Trophoblast cell (in vitro differentiated cells and primary cell): ENCODE measurements around the gene GRAMD2A.

Experiments
- DNase-seq, 2 donors: peaks; one replicate each; pipeline ENCODE4 v3.0.0-alpha.2; 2016
- H2AFZ ChIP-seq: 2 replicates; pipeline ENCODE4 v1.6.1; 2013; ENCODE audit warnings: low read length, moderate library complexity, mild to moderate bottlenecking; ENCODE audit not compliant: insufficient read depth, poor library complexity
- H2AK5ac ChIP-seq: 2 replicates; pipeline ENCODE4 v1.6.1; 2013; ENCODE audit warnings: mild to moderate bottlenecking, low read length
- H2BK120ac ChIP-seq: 2 replicates; pipeline ENCODE4 v1.6.1; 2013; ENCODE audit warnings: low read length, mild to moderate bottlenecking, moderate library complexity; ENCODE audit not compliant: insufficient read depth, poor library complexity
- H2BK12ac ChIP-seq: 2 replicates; pipeline ENCODE4 v1.6.1; 2013; ENCODE audit warnings: mild to moderate bottlenecking, low read length, moderate library complexity
- H2BK5ac ChIP-seq: 2 replicates; pipeline ENCODE4 v1.6.1; 2013; ENCODE audit warnings: low read length, low read depth, moderate library complexity, mild to moderate bottlenecking; ENCODE audit not compliant: poor library complexity
- H3K14ac ChIP-seq: 2 replicates; pipeline ENCODE4 v1.6.1; 2013; ENCODE audit warnings: mild to moderate bottlenecking, low read length
- H3K18ac ChIP-seq: 2 replicates; pipeline ENCODE4 v1.6.1; 2013; ENCODE audit warnings: mild to moderate bottlenecking, low read length
- H3K23ac ChIP-seq: 2 replicates; pipeline ENCODE4 v1.6.1; 2013; ENCODE audit warnings: low read length
- H3K27ac ChIP-seq: 2 replicates; pipeline ENCODE4 v1.5.1; 2013; ENCODE audit warnings: low read depth, mild to moderate bottlenecking, inconsistent platforms, low read length, moderate library complexity
- H3K27me3 ChIP-seq: 2 replicates; pipeline ENCODE4 v1.6.1; 2013; ENCODE audit warnings: inconsistent platforms, mild to moderate bottlenecking, low read length, moderate library complexity; ENCODE audit not compliant: insufficient read depth
- H3K36me3 ChIP-seq, 2 experiments: 1 replicate in 1 of 2; 2 replicates in 1 of 2; pipeline ENCODE4 v1.6.1; 2013; ENCODE audit warnings: low read length in 2 of 2, mild to moderate bottlenecking in 2 of 2, moderate library complexity in 1 of 2; ENCODE audit not compliant: insufficient read depth in 2 of 2, control insufficient read depth in 1 of 2
- H3K4ac ChIP-seq: 2 replicates; pipeline ENCODE4 v1.6.1; 2013; ENCODE audit warnings: low read depth, mild to moderate bottlenecking, low read length, moderate library complexity
- H3K4me1 ChIP-seq, 2 experiments: 1 replicate in 1 of 2; 2 replicates in 1 of 2; pipeline ENCODE4 v1.6.1; 2013; ENCODE audit warnings: low read length in 2 of 2, mild to moderate bottlenecking in 2 of 2, moderate library complexity in 1 of 2; ENCODE audit not compliant: insufficient read depth in 2 of 2, control insufficient read depth in 1 of 2
- H3K4me2 ChIP-seq: 2 replicates; pipeline ENCODE4 v1.6.1; 2013; ENCODE audit warnings: inconsistent platforms, mild to moderate bottlenecking, low read length, moderate library complexity
- H3K4me3 ChIP-seq: 2 replicates; pipeline ENCODE4 v1.5.1; 2013; ENCODE audit warnings: mild to moderate bottlenecking, low read depth, low read length, inconsistent platforms
- H3K79me1 ChIP-seq: one replicate; pipeline ENCODE4 v1.6.1; 2013; ENCODE audit warnings: low read length
- H3K79me2 ChIP-seq: 2 replicates; pipeline ENCODE4 v1.6.1; 2013; ENCODE audit warnings: low read length, mild to moderate bottlenecking; ENCODE audit not compliant: control insufficient read depth, insufficient read depth, poor library complexity
- H3K9ac ChIP-seq: 2 replicates; pipeline ENCODE4 v1.6.1; 2013; ENCODE audit warnings: mild to moderate bottlenecking, low read length
- H3K9me3 ChIP-seq: 2 replicates; pipeline ENCODE4 v1.6.1; 2013; ENCODE audit warnings: low read depth, mild to moderate bottlenecking, control low read depth, inconsistent platforms, low read length; ENCODE audit not compliant: insufficient read depth
- H4K12ac ChIP-seq: 2 replicates; pipeline ENCODE4 v1.6.1; 2013; ENCODE audit warnings: low read depth, mild to moderate bottlenecking, low read length, moderate library complexity
- H4K8ac ChIP-seq: 2 replicates; pipeline ENCODE4 v1.6.1; 2013; ENCODE audit warnings: low read depth, mild to moderate bottlenecking, low read length, moderate library complexity
- H4K91ac ChIP-seq: one replicate; pipeline ENCODE4 v1.6.1; 2013; ENCODE audit warnings: low read depth, mild to moderate bottlenecking, low read length, moderate library complexity
- WGBS: extraction: QIAGEN DNeasy Blood & Tissue Kit; methylation state at CpG from one replicate; pipeline ENCODE4 v1.1.7; 2013; ENCODE audit warnings: missing lambda C conversion rate; ENCODE audit not compliant: insufficient read length, insufficient coverage; ENCODE audit errors: extremely low coverage; 5-methylcytosine and 5-hydroxymethylcytosine counted together

Gene GRAMD2A

GRCh38 chr15:72201391-72201921 lies 3.9 kb upstream of the GRAMD2A start:
- Histone ChIP-seq H3K4me1 (peaks cover 0 to 8% of the 10 kb centered on the region in 2 experiments), H4K12ac (no peak overlapping the region), H3K23ac (no peak overlapping the region), H3K79me1 (peaks cover 6% of the 10 kb centered on the region), H3K79me2 (peaks cover 2% of the 10 kb centered on the region), H3K4me2 (no peak overlapping the region), H2BK120ac (no peak overlapping the region), H4K8ac (no peak overlapping the region), H3K18ac (no peak overlapping the region), H3K27ac (no peak overlapping the region), H2BK12ac (no peak overlapping the region), H3K9ac (no peak overlapping the region), H3K27me3 (no peaks in the 10 kb centered on the region), H3K9me3 (peaks cover 2% of the 10 kb centered on the region), H3K14ac (no peak overlapping the region), H3K4me3 (no peak overlapping the region), H2AK5ac (no peak overlapping the region), H4K91ac (no peak overlapping the region), H3K4ac (no peak overlapping the region), H3K36me3 (peaks cover 69 to 79% of the 10 kb centered on the region in 2 experiments), H2AFZ (no peak overlapping the region), H2BK5ac (no peak overlapping the region)
- no CpG with 5 or more reads among the region's 3 CpGs for WGBS
- no peak for DNase-seq

- Histone ChIP-seq H3K79me1 (peaks cover 6% of the 10 kb centered on the region), H3K79me2 (peaks cover 2% of the 10 kb centered on the region), H3K27ac (no peak overlapping the region), H3K14ac (no peak overlapping the region), H4K91ac (no peak overlapping the region), H3K18ac (no peak overlapping the region), H3K4me3 (no peak overlapping the region), H4K12ac (no peak overlapping the region), H2BK12ac (no peak overlapping the region), H4K8ac (no peak overlapping the region), H2BK120ac (no peak overlapping the region), H3K36me3 (peaks cover 61 to 71% of the 10 kb centered on the region in 2 experiments), H2AK5ac (no peak overlapping the region), H2AFZ (no peak overlapping the region), H3K9me3 (peaks cover 2% of the 10 kb centered on the region), H3K27me3 (no peaks in the 10 kb centered on the region), H3K4me2 (no peak overlapping the region), H3K23ac (no peak overlapping the region), H3K4me1 (peaks cover 0 to 9% of the 10 kb centered on the region in 2 experiments), H2BK5ac (no peak overlapping the region), H3K4ac (no peak overlapping the region), H3K9ac (no peak overlapping the region)
- peak in 1 of 2 donors; percentile 9 for DNase-seq
- WGBS: no CpG with 5 or more reads among the region's 15 CpGs
Observed at GRCh38 chr15:72200395-72201237, 3.0 kb upstream of the GRAMD2A start.

- no CpG with 5 or more reads among the region's 2 CpGs for WGBS
Observed at GRCh38 chr15:72199721-72200212, 2.2 kb upstream of the GRAMD2A start.

GRCh38 chr15:72199205-72199515 lies 1.6 kb upstream of the GRAMD2A start:
- Histone ChIP-seq H3K79me2 (peaks cover 2% of the 10 kb centered on the region), H2AFZ (no peak overlapping the region), H3K4ac (no peak overlapping the region), H3K4me2 (no peak overlapping the region), H4K12ac (no peak overlapping the region), H4K8ac (no peak overlapping the region), H3K36me3 (peaks cover 52 to 58% of the 10 kb centered on the region in 2 experiments), H2BK120ac (no peak overlapping the region), H3K4me1 (peaks cover 4 to 13% of the 10 kb centered on the region in 2 experiments), H3K4me3 (no peak overlapping the region), H3K18ac (no peak overlapping the region), H3K23ac (no peak overlapping the region), H4K91ac (no peak overlapping the region), H3K79me1 (peaks cover 6% of the 10 kb centered on the region), H3K14ac (no peak overlapping the region), H3K27ac (no peak overlapping the region), H2BK12ac (no peak overlapping the region), H3K9me3 (peaks cover 2% of the 10 kb centered on the region), H2AK5ac (no peak overlapping the region), H3K9ac (no peak overlapping the region), H3K27me3 (no peaks in the 10 kb centered on the region), H2BK5ac (no peak overlapping the region)
- no CpG with 5 or more reads among the region's 2 CpGs for WGBS
- DNase-seq: no peak

More at GRCh38 chr15:72199721-72200212, 2.2 kb upstream of the GRAMD2A start:
- Histone ChIP-seq H3K14ac (no peak overlapping the region), H2BK5ac (no peak overlapping the region), H3K23ac (no peak overlapping the region), H3K79me2 (peaks cover 2% of the 10 kb centered on the region), H3K9ac (no peak overlapping the region), H3K79me1 (peaks cover 6% of the 10 kb centered on the region), H4K8ac (no peak overlapping the region), H2BK120ac (no peak overlapping the region), H2AK5ac (no peak overlapping the region), H3K4ac (no peak overlapping the region), H3K18ac (no peak overlapping the region), H3K9me3 (peaks cover 2% of the 10 kb centered on the region), H3K4me2 (no peak overlapping the region), H3K4me1 (peaks cover 4 to 13% of the 10 kb centered on the region in 2 experiments), H3K27me3 (no peaks in the 10 kb centered on the region), H4K12ac (no peak overlapping the region), H3K36me3 (peaks cover 56 to 62% of the 10 kb centered on the region in 2 experiments), H4K91ac (no peak overlapping the region), H2BK12ac (no peak overlapping the region), H3K27ac (no peak overlapping the region), H3K4me3 (no peak overlapping the region), H2AFZ (no peak overlapping the region)
- peak; percentile 89 to 97 for DNase-seq
